ACHN (cell line): ENCODE measurements around the gene PCDH9.

Experiments used
- DNase-seq: peaks from one replicate; pipeline ENCODE4 v3.0.0-alpha.2; 2015
- in situ Hi-C: cut with HindIII; loops from 2 replicates; pipeline ENCODE4 v1.10.0; 2017; ENCODE audit warnings: low sequenced_read_pairs, low pct_ligation_motif_present, low pct_unique_long_range_greater_than_20kb

Gene PCDH9

GRCh38 chr13:66475061-66475460, 755.1 kb downstream of the PCDH9 start:
- in situ Hi-C loops: no loop called here
- DNase-seq: no peak

GRCh38 chr13:66469745-66470144, 760.4 kb downstream of the PCDH9 start:
- DNase-seq: no peak
- in situ Hi-C loops: no loop called here

- DNase-seq: no peak
- in situ Hi-C loops: no loop called here
Measured at GRCh38 chr13:66468656-66469055, 761.5 kb downstream of the PCDH9 start.

GRCh38 chr13:66462187-66462586, 767.9 kb downstream of the PCDH9 start:
- in situ Hi-C loops: no loop called here
- DNase-seq: no peak

- DNase-seq: no peak
- in situ Hi-C loops: no loop called here
Measured at GRCh38 chr13:66461021-66461420, 769.1 kb downstream of the PCDH9 start.

GRCh38 chr13:66459634-66460033, 770.5 kb downstream of the PCDH9 start:
- DNase-seq: no peak
- in situ Hi-C loops: no loop called here

- in situ Hi-C loops: no loop called here
- DNase-seq: no peak
Measured at GRCh38 chr13:66459143-66459542, 771.0 kb downstream of the PCDH9 start.

GRCh38 chr13:66446413-66446812, 783.7 kb downstream of the PCDH9 start:
- DNase-seq: no peak
- in situ Hi-C loops: no loop called here

- no peak for DNase-seq
- in situ Hi-C loops: no loop called here
Measured at GRCh38 chr13:66443926-66444325, 786.2 kb downstream of the PCDH9 start.

GRCh38 chr13:66440938-66441337, 789.2 kb downstream of the PCDH9 start:
- in situ Hi-C loops: no loop called here
- DNase-seq: no peak

GRCh38 chr13:66430728-66431127, 799.4 kb downstream of the PCDH9 start:
- in situ Hi-C loops: no loop called here
- no peak for DNase-seq

- in situ Hi-C loops: no loop called here
- no peak for DNase-seq
Measured at GRCh38 chr13:66430269-66430668, 799.9 kb downstream of the PCDH9 start.

- in situ Hi-C loops: no loop called here
- no peak for DNase-seq
Measured at GRCh38 chr13:66429156-66429555, 801.0 kb downstream of the PCDH9 start.

GRCh38 chr13:66427458-66427861, 802.7 kb downstream of the PCDH9 start:
- DNase-seq: no peak
- in situ Hi-C loops: no loop called here

- in situ Hi-C loops: no loop called here
- no peak for DNase-seq
Measured at GRCh38 chr13:66425741-66426140, 804.4 kb downstream of the PCDH9 start.

GRCh38 chr13:66424422-66424821, 805.7 kb downstream of the PCDH9 start:
- no peak for DNase-seq
- in situ Hi-C loops: no loop called here

- no peak for DNase-seq
- in situ Hi-C loops: no loop called here
Measured at GRCh38 chr13:66415444-66415843, 814.7 kb downstream of the PCDH9 start.

GRCh38 chr13:66414066-66414800, 815.9 kb downstream of the PCDH9 start:
- no peak for DNase-seq
- in situ Hi-C loops: no loop called here

- DNase-seq: no peak
- in situ Hi-C loops: no loop called here
Measured at GRCh38 chr13:66410314-66410713, 819.8 kb downstream of the PCDH9 start.

- DNase-seq: no peak
- in situ Hi-C loops: no loop called here
Measured at GRCh38 chr13:66409542-66409941, 820.6 kb downstream of the PCDH9 start.

- in situ Hi-C loops: no loop called here
- DNase-seq: no peak
Measured at GRCh38 chr13:66407128-66407527, 823.0 kb downstream of the PCDH9 start.
